Vagina (tissue), 2 donors: Measurements from ENCODE around the gene SRPK3.

ENCODE experiments used
- CTCF ChIP-seq, 3 experiments: fragments of 450-650 bp in 2 of 3; fragments of 200-600 bp in 1 of 3; sonication (generic) in 1 of 3; IDR thresholded peaks; one replicate each; pipeline ENCODE4 v1.5.1; 2017 to 2019; ENCODE audit warnings: antibody characterized with exemption in 3 of 3, mild to moderate bottlenecking in 2 of 3, moderate library complexity in 2 of 3
- POLR2A ChIP-seq, 2 donors: fragments of 450-650 bp; IDR thresholded peaks; one replicate each; pipeline ENCODE4 v1.6.1; 2017; ENCODE audit warnings: antibody characterized with exemption in 2 of 2, mild to moderate bottlenecking in 2 of 2, moderate library complexity in 2 of 2

- TF ChIP-seq POLR2A (IDR thresholded peaks at IDR 0.05), result no peak
- no peak for TF ChIP-seq CTCF (IDR thresholded peaks at IDR 0.05)
Measured at GRCh38 chrX:153740631-153741222, 40.1 kb upstream of the SRPK3 start.
